HG03175 (cell line): ENCODE results near the gene BRF1.
"Not testable (repeated sequence)": the region's sequence is repeated elsewhere in the genome, so short reads cannot be mapped to it uniquely, and the experiment has no call there.

ENCODE experiments used
- ATAC-seq: cut with Tn5 transposase; IDR thresholded peaks from one replicate; pipeline ENCODE4 v1.9.1; 2021; ENCODE audit warnings: mild to moderate bottlenecking, moderate library complexity; ENCODE audit not compliant: unreplicated experiment

BRF1 gene

DNA sequence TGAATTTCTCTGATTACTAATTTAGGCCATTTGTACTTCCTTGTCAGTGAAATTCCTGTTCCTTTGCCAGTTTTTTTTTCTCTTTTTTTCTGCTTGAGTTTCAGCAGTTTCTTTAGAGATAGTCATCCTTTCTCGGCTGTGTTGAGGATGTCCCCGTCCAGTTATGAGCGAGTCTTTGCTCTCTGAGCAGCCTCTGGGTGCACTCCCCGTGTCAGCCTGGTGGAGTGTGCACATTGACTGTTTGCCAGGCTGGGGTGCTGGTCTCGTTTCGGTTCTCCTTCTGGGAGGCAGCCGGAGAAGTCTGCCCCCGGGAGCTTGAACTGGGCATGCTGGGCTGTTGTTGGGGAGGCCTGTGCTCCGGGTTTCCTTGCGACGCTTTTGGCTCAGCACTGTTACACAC, 16.7 kb upstream of the BRF1 start:
- ATAC-seq, result no peak

GRCh38 chr14:105316968-105317510, 16.2 kb upstream of the BRF1 start:
- ATAC-seq, result no peak

GRCh38 chr14:105316577-105316941, 15.8 kb upstream of the BRF1 start:
- ATAC-seq, result no peak

GRCh38 chr14:105315941-105316576, 15.3 kb upstream of the BRF1 start:
- no peak for ATAC-seq

- peak; percentile 9 for ATAC-seq
Observed at GRCh38 chr14:105315211-105315721, 14.5 kb upstream of the BRF1 start.

- ATAC-seq, result peak; percentile 76
Observed at GRCh38 chr14:105314287-105315200, 13.7 kb upstream of the BRF1 start, which contains the start of gene PACS2. PACS2 (plus strand) TSS chr14:105314748; CDS start chr14:105314919, 171 bp downstream.

- peak; percentile 9 for ATAC-seq
Observed at GRCh38 chr14:105313381-105314286, 12.8 kb upstream of the BRF1 start.

DNA sequence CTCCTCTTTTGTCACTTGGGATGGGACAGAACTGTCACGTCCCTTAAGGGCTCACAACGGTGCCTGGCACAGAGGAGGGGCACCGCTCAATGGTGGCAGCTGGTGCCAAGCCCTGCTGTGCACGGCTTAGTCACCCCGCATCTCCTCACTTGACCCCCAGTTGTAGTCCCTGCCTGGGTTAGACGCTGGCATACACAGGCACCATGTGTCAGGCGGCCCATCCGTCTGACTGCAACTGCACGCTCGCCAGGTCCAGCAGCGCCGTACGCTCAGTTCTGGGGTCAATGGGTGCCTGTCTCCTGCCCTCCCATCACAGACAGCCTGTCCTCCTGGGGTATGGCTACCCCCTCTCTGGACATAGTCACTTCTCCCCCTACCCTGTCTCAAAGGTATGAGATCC, 12.2 kb upstream of the BRF1 start:
- ATAC-seq, result no peak

DNA sequence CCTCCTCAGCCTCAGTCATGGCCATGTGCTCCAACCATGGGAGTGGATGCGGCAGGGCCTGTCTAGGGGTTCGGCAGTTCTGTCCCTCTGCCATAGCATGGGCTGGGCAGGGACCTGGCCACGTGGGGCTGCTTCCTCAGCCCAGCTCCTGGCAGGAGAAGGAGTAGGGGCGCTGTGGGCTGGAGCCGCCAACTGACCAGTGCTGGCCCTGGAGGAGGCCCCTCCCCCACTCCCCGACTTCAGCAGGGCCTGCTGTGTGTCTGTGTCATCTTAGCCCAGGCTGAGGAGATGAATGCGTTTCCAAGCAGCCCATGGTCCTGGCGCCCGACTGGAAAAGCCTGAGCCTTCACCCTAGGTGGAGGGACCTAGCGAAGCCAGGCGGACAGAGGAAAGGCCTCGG, 11.0 kb upstream of the BRF1 start:
- no peak for ATAC-seq

- no peak for ATAC-seq
Observed at GRCh38 chr14:105309371-105309770, 8.6 kb upstream of the BRF1 start.

- ATAC-seq, result no peak
Observed at GRCh38 chr14:105307052-105307727, 6.4 kb upstream of the BRF1 start.

GRCh38 chr14:105305791-105306190, 5.0 kb upstream of the BRF1 start:
- no peak for ATAC-seq

DNA sequence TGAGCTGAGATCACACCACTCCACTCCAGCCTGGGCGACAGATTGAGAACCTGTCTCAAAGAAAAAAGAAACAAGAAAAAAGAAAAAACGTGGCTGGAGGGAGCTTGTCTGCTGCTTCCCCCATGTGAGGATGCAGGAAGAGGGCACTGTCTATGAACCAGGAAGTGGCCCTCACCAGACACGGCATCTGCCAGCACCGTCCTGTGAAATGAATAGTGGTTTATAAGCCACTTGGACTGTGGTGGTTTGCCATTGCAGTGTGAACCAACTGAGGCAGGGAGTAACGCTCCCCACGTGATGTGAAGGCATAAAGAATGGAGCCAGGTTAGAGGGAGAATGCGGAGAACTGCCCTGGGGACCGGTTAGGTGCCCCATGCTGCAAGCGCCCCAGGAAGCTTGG, 4.5 kb upstream of the BRF1 start:
- ATAC-seq, result no peak

- ATAC-seq, result no peak
Observed at GRCh38 chr14:105304565-105304964, 3.8 kb upstream of the BRF1 start.

GRCh38 chr14:105303949-105304348, 3.1 kb upstream of the BRF1 start:
- no peak for ATAC-seq

DNA sequence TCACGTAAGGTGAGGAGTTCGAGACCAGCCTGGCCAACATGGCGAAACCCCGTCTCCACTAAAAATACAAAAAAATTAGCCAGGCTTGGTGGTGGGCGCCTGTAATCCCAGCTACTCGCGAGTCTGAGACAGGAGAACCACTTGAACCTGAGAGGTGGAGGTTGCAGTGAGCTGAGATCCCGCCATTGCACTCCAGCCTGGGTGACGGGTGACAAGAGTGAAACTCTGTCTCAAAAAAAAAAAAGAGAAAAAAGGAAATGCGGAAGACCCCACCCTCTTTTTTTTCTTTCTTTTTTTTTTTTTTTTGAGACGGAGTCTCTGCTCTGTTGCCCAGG, 1.1 kb upstream of the BRF1 start:
- not testable (repeated sequence) for ATAC-seq

- ATAC-seq, result peak; percentile 58
Observed at GRCh38 chr14:105301103-105301914, 508 bp upstream of the BRF1 start.

DNA sequence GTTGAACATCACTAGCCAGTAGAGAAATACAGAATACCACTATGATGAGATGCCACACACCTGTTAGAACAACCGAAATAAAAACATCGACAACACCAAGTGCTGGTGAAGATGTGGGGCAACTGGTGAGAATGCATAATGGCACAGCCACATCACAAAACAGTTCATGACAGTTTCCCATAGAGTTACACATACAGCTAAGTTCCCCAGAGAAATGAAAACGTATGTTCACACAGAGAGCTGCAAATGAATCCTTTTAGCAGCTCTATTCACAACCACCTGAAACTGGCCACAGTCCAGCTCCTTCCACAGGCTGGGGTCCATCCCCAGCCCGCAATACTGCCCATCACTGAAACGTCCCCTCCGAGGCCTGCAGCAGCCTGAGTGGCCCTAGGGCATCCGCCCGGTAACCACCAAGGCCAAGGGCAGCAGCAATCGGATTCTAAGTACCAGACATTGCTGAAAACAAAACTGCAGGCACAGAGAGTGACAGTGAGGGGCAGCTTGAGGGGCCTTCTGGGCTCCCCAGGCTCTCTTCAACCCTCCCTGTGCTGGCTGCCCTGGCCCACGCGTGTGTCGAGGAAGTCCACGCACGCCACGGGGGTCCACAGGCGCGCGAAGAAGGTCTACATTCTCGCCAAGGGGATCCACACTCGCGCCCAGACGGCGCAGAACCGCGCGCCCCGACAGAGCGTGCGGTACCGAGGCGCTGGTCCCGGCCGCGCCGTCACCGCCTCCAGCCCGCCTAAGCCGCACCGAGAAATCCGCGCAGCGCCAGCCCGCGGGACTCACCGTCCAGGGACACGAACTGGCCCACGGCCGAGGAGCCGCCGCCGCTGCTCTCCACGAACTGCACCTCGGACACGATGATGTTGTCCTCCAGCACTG, 903 bp downstream of the BRF1 start:
- peak; percentile 18 for ATAC-seq
